GM11168 (cell line): Measurements from ENCODE around the gene ARV1.

ENCODE experiments used
- in situ Hi-C: fragments of 300-500 bp; cut with MboI; formaldehyde crosslinking; loops from one replicate; pipeline ENCODE4 v1.12.0; 2022; ENCODE audit warnings: low sequenced_read_pairs; ENCODE audit not compliant: unreplicated experiment

Gene ARV1

DNA sequence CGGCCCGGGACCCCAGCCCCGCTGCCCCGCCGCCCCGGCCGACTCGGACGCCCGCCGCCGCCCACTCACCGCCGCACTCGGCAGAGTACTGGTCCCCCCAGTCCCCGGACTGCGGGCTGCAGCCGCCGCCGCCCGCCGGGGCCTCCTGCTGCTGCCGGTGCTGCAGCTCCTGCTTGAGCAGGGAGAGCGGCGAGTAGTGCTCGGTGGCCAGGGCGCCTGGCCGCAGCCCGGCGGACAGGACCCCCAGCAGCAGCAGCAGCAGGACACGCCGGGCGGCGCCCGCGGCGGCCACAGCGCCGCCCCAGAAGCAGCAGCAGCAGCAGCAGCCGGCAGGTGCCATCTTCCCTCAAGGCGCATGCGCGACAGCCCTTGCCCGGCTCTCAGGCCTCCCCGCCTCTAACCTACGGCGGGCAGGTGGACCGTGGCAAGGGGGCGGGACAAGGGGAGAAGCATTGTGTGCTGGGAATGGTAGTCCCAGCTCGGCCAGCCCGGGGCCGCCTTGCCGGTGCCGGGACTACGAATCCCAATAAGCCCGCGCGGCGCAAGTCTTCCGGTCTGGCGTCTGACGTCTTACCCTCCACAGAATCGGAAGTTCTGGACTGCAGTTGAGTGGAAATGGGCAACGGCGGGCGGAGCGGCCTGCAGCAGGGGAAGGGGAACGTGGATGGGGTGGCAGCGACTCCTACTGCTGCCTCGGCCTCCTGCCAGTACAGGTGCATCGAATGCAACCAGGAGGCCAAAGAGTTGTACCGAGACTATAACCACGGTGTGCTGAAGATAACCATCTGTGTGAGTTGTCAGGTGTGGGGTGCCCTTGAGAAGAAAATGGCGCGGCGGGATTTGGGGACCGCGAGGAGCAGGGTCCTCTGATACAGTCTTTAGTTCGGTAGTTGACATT, at the start of gene ARV1, which contains the start of gene TTC13:
ARV1 (plus strand) TSS at position 604 of the 898 bp plus-strand sequence; CDS start at position 616, 12 bp downstream.
TTC13 (minus strand) TSS at position 371 of the 898 bp plus-strand sequence; CDS start at position 340, 31 bp downstream.
- in situ Hi-C loops: no loop called here

DNA sequence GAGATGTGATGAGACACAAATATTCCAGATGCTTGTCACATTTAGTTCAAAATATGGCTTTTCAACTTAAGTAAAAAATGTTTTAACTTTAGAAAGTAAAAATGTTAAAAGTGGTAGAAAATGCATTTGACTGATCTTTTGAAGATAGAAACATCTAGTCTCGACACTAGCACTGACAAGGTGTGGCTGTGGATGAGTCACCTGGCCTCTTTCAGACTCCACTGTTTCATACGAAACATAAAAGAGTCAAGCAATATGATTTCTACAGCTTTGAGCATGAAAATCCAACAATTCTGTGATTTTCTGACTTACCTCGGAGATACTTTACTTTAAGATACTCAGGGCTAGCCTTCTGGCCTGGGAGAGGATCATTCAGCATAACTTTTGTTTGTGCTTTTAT, 47.9 kb upstream of the ARV1 start:
- in situ Hi-C loops: no loop called here

DNA sequence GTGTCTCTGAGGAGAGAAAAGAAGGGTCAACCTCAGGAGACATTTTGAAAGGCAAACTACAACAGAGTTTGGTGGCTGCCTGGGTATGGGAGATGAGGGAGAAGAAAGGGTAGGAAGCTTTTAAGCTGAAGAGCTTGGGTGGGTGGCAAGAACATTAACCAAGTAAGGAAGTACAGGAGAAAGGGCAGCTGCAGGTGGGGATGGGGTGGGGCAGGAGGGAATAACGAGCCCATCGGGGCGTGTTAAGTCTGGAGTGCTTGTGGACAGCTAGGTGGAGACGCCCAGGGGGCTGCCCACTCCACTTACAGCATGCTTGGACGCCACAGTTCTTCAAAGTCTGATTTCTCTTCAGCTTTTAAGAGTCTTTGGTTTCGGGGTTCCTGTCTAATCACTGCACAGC, 43.0 kb upstream of the ARV1 start:
- in situ Hi-C loops: no loop called here

DNA sequence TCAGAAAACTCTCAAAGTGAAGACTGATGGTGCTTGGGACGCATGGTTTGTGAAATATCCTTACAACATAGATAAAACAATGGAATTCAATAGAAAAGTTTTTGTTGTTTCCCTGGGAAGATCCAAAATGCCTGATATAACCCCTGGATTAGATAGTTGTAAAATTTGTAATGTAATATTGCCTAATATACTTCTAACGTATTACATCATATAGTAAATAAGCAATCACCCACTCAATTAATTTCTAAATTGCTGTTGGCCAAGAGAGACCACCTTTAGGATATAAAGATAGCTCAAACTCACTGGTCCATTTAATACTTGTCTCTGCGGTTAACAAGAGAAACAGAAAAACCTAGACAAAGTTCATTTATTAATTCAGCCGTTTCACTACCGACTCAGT, 42.4 kb upstream of the ARV1 start:
- in situ Hi-C loops: no loop called here

DNA sequence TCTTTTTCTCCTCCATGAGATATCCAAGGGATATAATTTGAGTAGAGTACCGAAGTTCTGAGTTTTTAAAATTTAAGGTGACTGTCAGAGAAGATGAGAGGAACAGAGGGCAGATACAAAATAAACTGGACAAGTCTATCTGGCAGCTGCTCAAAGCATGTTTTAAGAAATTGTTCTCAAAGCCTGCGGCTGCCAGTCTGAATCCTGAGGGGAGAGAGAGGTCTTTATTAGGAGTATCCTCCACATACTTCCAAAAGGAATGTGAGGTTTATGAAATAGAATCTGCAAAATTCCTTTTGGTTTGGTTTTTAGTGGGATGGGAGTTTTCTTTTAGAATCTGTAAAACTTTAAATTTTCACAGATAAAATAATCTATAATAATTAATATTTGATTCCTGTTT, 41.5 kb upstream of the ARV1 start:
- in situ Hi-C loops: no loop called here

DNA sequence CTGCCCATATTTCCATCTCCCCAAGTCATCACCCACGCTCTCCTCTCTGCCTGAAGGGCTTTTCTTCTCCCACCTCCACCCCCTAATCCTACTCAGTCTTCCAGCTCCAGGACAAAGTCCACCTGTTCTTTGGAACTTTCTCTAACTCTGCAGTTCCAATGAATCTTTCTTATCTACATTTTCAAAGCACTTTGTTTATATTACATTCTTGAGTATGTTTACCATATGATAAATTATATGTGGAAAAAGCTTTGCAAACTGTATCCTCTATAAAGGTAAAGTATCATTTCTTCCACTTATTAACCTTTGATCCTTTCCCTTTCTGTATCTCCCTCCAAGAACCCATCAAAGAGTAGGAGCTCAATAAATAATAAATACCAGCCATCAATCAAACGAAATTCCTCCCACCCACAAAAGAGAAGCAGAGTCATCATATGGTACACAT, 39.9 kb upstream of the ARV1 start:
- in situ Hi-C loops: no loop called here

DNA sequence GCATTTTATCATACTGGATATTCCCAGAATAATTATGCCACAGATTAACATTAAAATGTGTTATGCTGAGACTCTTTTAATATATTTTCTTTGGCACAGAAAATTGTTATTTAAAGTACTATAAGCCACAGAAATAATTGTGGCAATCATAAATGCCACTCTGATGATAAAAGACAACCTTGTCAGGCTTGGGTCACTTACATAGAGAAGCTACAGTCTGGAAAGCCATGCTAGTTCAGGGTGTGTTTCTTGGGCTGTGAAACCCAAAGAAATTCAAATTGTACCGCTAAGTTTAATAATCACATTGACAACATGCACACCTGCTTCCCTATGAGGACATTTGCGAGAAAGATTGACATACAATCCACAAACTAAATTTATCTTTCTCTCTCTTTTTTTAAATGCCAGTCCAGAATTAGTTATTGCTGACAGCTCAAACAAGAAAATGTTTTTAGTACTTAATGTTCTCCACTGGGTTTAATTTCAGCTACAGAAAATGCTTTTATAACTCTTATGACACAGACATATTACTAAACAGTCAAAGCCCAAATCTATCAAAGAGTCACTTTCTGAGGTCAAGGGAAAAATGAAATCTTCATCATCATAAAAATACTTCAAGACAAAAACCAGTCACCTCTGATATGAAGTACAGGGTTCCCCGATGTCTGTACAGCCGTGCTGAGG, 38.9 kb upstream of the ARV1 start:
- in situ Hi-C loops: no loop called here

DNA sequence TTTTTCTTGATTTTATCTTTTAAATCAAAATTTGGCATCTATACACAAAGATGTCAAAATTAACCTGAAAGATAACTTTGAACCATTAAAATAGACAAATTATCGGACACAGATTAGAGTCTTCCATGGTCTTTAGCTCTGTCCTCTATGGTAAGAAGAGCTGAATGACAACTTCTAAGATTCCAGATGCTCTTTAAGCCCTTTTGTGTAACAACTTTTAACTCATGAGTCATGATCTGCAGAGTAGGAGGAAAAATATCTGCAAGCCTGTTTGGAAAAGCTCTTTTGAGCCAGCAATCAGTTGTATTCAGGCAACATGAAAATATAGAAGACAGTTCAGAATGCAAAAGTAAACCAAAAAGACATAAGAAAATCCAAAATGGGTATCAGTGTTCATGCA, 38.0 kb upstream of the ARV1 start:
- in situ Hi-C loops: no loop called here

DNA sequence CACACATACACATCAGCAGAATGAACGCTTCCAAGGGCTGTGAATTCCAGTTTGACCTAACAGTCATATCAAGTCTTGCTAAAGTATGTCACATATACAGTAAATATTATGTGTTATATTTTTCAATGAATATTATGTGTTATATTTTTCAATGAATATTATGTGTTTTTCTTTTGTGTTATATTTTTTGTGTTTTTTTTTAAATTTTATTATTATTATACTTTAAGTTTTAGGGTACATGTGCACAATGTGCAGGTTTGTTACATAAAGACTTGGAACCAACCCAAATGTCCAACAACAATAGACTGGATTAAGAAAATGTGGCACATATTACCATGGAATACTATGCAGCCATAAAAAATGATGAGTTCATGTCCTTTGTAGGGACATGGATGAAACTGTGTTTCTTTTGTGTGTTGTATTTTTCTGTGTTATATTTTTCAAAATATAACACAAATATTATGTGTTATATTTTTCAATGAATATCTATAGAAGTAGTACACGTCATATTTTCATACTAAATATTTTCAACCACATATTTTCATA, 35.8 kb upstream of the ARV1 start:
- in situ Hi-C loops: no loop called here

DNA sequence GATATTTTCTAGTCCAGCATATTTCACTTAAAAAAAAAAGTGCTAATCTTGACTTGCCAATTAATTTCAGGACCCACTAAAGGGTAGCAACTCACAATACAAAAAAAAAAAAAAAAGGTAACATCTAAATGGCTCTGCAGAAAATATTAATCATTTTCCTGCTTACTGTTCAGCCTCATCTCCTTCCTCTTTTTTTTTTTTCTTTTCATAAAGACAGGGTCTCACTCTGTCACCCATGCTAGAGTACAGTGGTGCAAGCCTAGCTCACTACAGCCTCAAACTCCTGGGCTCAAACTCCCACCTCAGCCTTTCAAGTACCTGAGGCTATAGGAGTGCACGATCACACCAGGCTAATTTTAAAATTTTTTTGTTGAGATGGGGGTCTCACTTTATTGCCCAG, 30.6 kb upstream of the ARV1 start:
- in situ Hi-C loops: no loop called here

DNA sequence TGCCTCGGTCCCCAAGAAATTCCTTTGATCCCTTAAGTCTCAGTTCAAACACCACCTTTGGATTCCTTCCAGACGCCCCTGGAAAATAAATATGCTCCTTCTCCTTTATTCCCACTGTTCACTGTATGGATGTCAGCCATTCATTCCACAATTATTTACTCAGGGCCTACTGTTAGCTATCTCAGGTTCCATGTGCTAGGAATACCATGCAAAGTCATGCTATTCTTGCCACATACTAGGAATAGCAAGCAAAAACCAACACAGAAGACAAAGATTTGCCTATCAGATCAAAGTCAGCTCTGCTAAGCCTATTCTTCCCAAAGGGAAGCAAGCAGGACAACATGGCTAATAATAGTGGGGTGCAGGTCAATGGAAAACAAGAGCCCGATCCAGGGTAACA, 30.0 kb upstream of the ARV1 start:
- in situ Hi-C loops: no loop called here

DNA sequence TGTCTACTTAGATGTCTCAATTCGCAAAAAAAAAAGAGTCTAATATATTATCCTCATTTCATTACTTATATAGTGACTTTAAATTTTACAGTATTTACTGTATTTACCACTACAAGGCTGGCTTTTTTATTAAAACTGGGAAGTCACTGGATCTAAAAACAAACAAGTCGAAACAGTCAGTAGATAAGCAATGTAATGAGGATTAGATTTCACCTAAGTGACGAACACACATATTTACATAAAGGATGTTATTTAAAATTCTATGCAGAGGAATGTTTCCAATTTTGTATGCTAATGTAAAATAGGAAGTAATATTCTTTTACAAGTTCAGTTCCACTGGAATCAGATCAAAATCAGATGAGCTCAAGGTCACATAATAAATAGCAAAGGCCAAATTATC, 28.5 kb upstream of the ARV1 start:
- in situ Hi-C loops: no loop called here

DNA sequence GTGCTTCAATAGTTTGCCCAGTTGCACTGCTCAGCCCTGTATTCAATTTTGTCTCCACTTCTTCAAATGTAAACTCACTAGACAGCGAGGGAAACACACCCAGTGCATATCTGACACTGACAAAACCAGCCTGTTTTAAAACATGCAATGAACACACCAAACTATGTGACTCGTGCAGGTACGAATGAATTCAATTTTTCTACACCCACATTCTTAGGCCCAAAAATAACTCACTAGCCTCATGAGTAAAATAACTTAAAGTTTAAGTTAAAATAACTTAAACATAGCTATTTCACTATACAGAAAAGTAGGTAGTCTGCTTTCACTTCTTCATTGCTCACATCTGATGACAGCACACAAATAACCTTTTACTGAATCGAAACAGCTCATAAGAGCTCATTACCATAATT, 21.3 kb upstream of the ARV1 start:
- in situ Hi-C loops: no loop called here

DNA sequence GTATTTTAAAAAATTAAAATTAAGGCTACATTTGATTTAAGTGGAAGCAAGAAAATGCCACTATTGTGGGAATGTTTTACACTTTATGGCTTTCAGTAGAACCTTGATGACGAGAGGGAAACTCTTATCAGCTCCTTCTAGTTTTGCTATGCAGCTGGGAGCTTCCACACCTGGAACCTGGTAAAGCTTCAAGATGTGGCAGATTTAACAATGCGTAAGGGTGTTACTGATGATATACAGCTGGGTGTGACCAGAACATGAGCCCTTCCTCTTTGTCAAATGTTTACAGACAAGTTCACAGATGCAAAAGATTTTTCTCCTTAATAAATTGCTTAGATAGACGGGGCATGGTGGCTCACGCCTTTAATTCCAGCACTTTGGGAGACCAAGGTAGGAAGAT, 20.5 kb upstream of the ARV1 start:
- in situ Hi-C loops: no loop called here

DNA sequence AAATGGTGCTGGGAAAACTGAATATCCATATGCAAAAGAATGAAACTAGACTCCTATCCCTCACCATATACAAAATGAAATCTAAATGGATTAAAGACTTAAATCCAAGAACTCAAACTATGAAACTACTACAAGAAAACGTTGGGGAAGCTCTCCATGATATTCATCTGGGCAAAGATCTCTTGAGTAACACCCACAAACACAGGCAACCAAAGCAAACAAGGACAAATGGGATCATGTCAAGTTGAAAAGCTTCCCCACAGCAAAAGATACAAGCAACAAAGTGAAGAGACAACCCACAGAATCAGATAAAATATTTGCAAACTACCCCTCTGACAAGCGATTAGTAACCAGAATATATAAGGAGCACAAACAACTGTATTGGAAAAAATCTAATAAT, 14.0 kb upstream of the ARV1 start:
- in situ Hi-C loops: no loop called here

DNA sequence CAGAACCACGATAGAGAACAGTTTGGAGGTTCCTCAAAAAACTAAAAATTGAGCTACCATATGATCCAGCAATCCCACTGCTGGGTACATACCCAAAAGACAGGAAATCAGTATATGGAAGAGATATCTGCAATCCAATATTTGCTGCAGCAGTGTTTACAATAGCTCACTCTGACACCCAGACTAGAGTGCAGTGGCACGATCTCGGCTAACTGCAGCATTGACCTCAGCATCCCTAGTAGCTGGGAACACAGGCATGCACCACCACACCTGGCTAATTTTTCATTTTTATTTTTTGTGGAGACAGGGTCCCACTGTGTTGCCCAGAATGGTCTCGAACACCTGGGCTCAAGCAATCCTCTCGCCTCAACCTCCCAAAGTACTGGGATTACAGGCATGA, 13.4 kb upstream of the ARV1 start:
- in situ Hi-C loops: no loop called here

DNA sequence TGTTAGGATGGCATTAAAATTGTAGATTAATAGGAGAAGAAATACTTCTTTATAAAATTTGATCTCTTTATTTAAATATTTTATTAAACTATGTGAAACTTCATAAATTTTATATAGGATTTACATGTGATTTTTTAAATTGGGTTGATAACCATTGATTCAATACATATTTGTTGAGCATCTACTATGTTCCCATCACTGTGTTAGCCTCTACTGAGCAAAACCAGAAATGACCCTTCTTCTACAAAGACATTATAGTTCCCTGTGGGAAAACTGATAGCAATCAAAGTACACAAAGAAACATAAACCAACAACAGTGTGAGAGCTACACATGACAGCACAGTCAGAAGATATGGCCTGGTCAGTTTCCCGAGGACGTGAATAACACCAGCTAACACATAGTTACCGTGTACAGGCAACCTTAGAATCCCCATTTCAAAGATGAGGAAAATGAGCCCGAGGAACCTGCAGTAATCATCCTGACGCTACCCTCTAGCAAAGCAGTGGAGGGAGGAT, 12.5 kb upstream of the ARV1 start:
- in situ Hi-C loops: no loop called here

DNA sequence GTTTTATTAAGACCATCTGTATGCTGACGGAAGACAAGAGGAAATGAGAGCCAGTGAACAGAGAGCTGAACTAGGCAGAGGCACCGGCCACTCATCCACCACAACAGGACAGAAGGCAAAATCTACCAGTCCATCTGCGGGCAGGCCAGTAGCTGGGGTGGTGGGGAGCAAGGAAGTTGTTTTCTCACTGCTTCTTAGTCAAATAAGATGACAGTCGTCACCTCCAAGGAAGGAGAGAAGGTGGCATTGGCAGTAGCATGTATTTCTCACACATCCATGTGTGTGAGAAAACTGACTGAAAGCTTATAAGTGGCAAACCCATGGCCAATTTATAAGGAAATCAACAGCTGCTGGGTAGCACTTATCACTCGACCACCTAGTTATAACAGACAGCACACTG, 8.5 kb upstream of the ARV1 start:
- in situ Hi-C loops: no loop called here

DNA sequence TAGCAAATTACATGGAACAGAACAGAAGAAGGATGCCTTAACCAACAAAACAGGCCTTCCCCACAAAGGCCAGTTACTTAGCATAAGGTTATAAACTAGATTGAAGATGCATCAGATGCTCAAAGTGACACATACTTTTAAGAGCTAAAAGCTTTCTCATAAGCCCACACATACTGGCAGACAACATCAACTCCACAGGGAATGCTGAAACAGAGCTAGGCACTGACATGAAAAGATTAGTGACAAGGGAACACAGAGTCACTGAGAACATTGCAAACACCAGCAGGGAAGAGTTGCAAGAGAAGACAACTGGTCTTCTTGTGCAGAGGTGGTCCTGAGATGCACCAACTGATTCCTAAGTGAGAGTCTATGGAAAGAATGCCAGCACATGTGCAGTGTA, 7.1 kb upstream of the ARV1 start:
- in situ Hi-C loops: no loop called here

DNA sequence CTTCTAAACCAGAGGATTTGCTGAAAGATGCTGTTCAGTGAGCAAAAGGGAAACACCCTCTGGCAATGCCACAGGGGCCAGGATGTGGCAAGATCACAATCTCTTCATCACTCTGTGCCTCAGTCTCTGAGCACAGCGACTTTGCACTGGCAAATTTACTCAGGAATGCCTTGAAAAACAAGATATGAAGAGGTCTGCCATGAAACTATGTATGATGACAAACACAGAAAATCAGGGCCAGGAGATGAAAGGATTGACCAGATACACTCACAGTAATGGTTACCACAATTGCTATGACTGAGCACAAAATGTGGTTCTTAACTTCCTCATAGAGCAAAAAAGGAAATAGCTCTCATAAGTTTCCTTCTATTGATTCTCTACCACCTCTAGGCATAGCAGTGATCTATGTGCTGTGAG, 6.0 kb upstream of the ARV1 start:
- in situ Hi-C loops: no loop called here

DNA sequence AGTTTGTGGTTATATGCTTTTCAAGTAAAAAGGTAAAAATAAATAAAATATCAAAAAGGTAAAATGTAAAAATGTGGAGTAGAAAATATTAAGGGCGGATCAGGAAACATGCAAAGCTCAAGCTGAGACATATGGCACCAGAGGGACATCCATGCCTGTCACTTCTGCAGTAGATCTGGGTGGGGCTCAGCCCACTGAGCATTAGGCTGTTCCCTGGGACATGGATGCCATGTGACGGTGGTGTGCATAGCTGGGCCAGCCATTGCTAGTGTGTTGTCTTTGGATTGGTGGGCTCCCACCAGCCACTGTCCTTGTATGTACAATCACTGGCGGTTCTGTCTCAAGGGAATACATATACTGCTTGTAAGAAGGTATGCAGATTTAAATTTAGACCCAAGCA, 3.3 kb upstream of the ARV1 start:
- in situ Hi-C loops: no loop called here
